ENCODE data around the gene SMYD2. TPM values are rescaled to one million over a fixed set of nuclear protein-coding genes. Genes with fewer than 3 reads are reported as not detected.
A peak's percentile ranks its signal among the peaks of the same experiment; 100 is the strongest.

SMYD2 gene
- total and polyA plus RNA-seq, 2 donors = 39.9 to 45.0 TPM

DNA sequence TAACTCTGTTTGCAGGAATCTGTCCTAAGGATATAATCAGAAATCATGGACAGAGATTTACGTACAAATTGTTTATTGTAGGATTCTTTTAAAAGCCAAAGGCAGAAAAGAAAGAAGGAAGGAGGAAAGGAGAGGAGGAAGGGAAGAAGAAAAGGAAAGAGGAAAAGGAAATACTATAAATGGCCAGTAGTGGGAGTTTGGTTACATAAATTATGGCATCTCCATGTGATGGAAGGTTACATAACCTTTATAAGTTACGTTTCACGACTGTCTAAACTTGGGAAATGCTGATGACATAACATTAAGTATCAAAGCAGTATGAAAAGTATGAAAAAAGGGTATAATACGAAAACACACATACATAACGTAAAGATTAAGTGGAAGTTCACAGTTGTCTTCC lies 39.0 kb downstream of the SMYD2 start:
- no peaks in the 10 kb centered on the region for H3K9me3 ChIP-seq (ENCODE audit: control insufficient read depth in 2 of 2, insufficient read depth in 1 of 2, low read length in 1 of 2)
- peaks cover 14 to 15% of the 10 kb centered on the region in 2 donors for H3K36me3 ChIP-seq (ENCODE audit: control insufficient read depth in 2 of 2, insufficient read depth in 2 of 2, low read length in 1 of 2)
- H3K27ac ChIP-seq (ENCODE audit: low read depth in 1 of 2, low read length in 1 of 2) = no peak overlapping the region
- no peak overlapping the region for H3K4me3 ChIP-seq (ENCODE audit: low read length in 2 of 2)
- H3K27me3 ChIP-seq (ENCODE audit: control insufficient read depth in 2 of 2, insufficient read depth in 1 of 2, low read length in 1 of 2) = no peaks in the 10 kb centered on the region
- DNase-seq (ENCODE audit: low read depth in 6 of 9, low spot score in 9 of 9) = no peak
- WGBS = 96% methylated on average over 5 of the region's 5 CpGs
- H3K4me1 ChIP-seq (ENCODE audit: control insufficient read depth in 2 of 2, insufficient read depth in 2 of 2, low read length in 2 of 2) = no peaks in the 10 kb centered on the region

DNA sequence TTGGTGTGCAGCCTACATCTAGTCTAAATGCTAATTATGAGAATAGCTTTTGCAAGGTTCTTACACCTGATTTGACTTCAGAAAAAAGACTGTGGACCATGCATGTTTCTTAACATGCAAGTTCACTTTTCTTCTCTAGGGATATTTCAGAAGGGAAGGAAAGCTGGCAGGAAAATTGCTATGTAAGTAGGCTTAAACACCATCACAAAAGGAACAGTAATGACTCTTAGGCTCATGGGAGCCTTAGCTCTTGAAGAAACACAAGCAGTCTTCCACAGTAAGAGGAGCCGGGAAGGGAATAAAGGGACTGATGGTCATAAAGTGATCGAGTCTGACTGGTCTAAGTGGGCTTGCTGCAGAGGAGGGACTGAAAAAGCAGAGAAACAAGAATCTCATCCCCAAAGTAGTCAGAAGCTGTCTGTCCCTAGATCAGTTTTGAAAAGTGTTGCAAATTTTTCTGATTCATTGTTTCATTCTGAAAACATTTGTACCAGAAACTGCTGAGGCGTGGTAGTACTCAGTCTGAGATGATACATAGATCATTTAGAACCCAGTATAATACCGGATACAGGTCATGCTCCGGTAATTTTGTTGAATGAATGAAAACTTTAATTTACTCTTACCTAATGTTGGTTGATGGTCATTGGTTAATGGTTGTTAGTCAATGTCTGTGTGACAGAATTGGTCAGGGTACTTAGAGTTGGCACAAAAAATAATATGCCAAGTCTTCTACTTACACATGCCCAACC lies 40.9 kb downstream of the SMYD2 start:
- Histone ChIP-seq H3K27ac (ENCODE audit: low read depth in 1 of 2, low read length in 1 of 2) (no peak overlapping the region), H3K27me3 (ENCODE audit: control insufficient read depth in 2 of 2, insufficient read depth in 1 of 2, low read length in 1 of 2) (no peaks in the 10 kb centered on the region), H3K4me1 (ENCODE audit: control insufficient read depth in 2 of 2, insufficient read depth in 2 of 2, low read length in 2 of 2) (no peaks in the 10 kb centered on the region), H3K9me3 (ENCODE audit: control insufficient read depth in 2 of 2, insufficient read depth in 1 of 2, low read length in 1 of 2) (no peaks in the 10 kb centered on the region), H3K4me3 (ENCODE audit: low read length in 2 of 2) (no peak overlapping the region), H3K36me3 (ENCODE audit: control insufficient read depth in 2 of 2, insufficient read depth in 2 of 2, low read length in 1 of 2) (peaks cover 9 to 15% of the 10 kb centered on the region in 2 donors)
- no peak for DNase-seq (ENCODE audit: low read depth in 6 of 9, low spot score in 9 of 9)
- WGBS = 94% methylated on average over 5 of the region's 5 CpGs

DNA sequence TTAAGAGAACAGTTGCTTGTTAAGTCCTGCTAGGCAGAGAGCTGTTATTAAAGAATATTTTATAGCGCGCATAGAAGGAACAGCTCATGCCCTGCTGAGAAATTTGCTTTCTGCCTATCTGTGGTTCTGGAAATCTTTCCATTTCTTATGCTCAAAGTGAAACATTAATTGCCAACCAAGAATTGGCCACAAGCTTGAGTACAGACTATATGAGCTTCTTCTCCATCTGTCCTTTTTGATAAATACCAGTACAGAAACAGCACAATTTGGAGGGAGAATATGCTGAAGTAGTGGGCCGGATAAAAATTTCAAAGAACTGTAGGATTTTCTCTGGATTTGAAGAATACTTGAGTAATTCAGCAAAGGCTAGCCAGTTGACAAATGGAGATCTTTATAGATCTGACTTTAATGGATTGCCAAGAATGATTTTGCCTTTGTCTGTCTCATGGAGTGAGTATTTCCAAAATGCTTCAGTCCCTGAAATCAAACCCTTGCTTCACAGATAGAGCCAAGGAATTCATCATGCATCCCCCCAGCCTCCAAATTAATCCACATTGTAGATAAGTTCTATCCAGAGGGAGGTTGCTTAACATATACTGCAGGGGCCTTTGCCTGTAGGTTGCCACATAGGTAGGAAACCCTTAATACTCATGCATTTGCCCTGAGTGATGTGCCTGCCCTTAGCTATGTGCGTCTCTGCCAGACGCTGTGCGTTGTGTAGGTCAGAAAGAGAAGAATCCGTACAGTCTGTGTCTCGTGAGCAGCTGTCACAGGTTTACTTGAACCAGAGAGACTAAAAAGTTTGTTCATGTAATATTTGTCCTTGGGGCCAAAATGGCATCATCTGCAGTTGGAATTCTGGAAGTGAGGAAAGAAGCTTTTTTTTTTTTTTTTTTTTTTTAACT lies 44.2 kb downstream of the SMYD2 start:
- H3K36me3 ChIP-seq (ENCODE audit: control insufficient read depth in 2 of 2, insufficient read depth in 2 of 2, low read length in 1 of 2) = peaks cover 0 to 5% of the 10 kb centered on the region in 2 donors
- H3K4me3 ChIP-seq (ENCODE audit: low read length in 2 of 2) = no peak overlapping the region
- no peak overlapping the region for H3K27ac ChIP-seq (ENCODE audit: low read depth in 1 of 2, low read length in 1 of 2)
- H3K4me1 ChIP-seq (ENCODE audit: control insufficient read depth in 2 of 2, insufficient read depth in 2 of 2, low read length in 2 of 2) = no peaks in the 10 kb centered on the region
- no peaks in the 10 kb centered on the region for H3K27me3 ChIP-seq (ENCODE audit: control insufficient read depth in 2 of 2, insufficient read depth in 1 of 2, low read length in 1 of 2)
- WGBS = 98% methylated on average over 8 of the region's 8 CpGs
- no peak for DNase-seq (ENCODE audit: low read depth in 6 of 9, low spot score in 9 of 9)
- no peaks in the 10 kb centered on the region for H3K9me3 ChIP-seq (ENCODE audit: control insufficient read depth in 2 of 2, insufficient read depth in 1 of 2, low read length in 1 of 2)

DNA sequence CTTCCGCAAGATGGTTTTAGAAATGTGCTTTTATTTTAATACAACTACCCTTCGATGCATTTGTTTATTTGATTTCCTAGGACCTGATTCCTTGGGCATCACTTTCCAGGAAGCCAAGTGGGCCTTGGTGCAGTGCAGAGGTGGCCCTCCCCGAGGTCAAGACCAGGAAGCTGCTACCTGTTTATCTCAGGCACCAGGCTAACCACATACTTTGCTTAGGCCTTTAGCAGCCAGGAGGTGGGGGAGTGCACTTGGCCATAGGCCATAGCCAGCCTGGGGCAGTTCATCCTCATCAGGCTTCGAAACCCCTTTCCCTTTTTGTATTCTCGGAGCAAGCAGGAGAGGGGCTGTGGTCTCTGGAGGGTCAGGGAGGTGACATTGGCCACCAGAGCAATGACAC lies 45.4 kb downstream of the SMYD2 start:
- DNase-seq (ENCODE audit: low read depth in 6 of 9, low spot score in 9 of 9) = no peak
- H3K9me3 ChIP-seq (ENCODE audit: control insufficient read depth in 2 of 2, insufficient read depth in 1 of 2, low read length in 1 of 2) = no peaks in the 10 kb centered on the region
- H3K36me3 ChIP-seq (ENCODE audit: control insufficient read depth in 2 of 2, insufficient read depth in 2 of 2, low read length in 1 of 2) = peaks cover 0 to 9% of the 10 kb centered on the region in 2 donors
- WGBS = 71% methylated on average over 5 of the region's 5 CpGs
- no peaks in the 10 kb centered on the region for H3K4me1 ChIP-seq (ENCODE audit: control insufficient read depth in 2 of 2, insufficient read depth in 2 of 2, low read length in 2 of 2)
- no peak overlapping the region for H3K27ac ChIP-seq (ENCODE audit: low read depth in 1 of 2, low read length in 1 of 2)
- no peak overlapping the region for H3K4me3 ChIP-seq (ENCODE audit: low read length in 2 of 2)
- no peaks in the 10 kb centered on the region for H3K27me3 ChIP-seq (ENCODE audit: control insufficient read depth in 2 of 2, insufficient read depth in 1 of 2, low read length in 1 of 2)

DNA sequence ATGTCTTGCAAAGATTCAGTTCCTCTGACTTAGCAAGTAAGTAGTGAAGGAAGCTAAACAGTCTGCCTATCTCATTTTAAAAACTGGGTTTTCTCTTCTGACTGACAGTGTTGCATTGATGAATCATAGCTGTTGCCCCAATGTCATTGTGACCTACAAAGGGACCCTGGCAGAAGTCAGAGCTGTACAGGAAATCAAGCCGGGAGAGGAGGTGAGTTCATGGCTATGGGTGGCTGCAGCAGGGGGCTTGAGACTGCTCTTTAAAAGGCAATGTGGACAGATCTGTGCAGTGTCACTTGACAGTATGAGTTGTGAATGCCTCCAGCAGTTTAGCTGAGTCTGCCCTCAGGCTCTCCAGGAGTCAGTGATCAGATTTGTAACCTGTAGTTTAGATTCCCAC lies 46.6 kb downstream of the SMYD2 start:
- no peak for DNase-seq (ENCODE audit: low read depth in 6 of 9, low spot score in 9 of 9)
- WGBS = 51% methylated on average over 1 of the region's 1 CpG
- no peaks in the 10 kb centered on the region for H3K9me3 ChIP-seq (ENCODE audit: control insufficient read depth in 2 of 2, insufficient read depth in 1 of 2, low read length in 1 of 2)
- H3K27me3 ChIP-seq (ENCODE audit: control insufficient read depth in 2 of 2, insufficient read depth in 1 of 2, low read length in 1 of 2) = no peaks in the 10 kb centered on the region
- H3K27ac ChIP-seq (ENCODE audit: low read depth in 1 of 2, low read length in 1 of 2) = no peak overlapping the region
- H3K36me3 ChIP-seq (ENCODE audit: control insufficient read depth in 2 of 2, insufficient read depth in 2 of 2, low read length in 1 of 2) = peaks cover 0 to 9% of the 10 kb centered on the region in 2 donors
- no peak overlapping the region for H3K4me3 ChIP-seq (ENCODE audit: low read length in 2 of 2)
- H3K4me1 ChIP-seq (ENCODE audit: control insufficient read depth in 2 of 2, insufficient read depth in 2 of 2, low read length in 2 of 2) = no peaks in the 10 kb centered on the region

DNA sequence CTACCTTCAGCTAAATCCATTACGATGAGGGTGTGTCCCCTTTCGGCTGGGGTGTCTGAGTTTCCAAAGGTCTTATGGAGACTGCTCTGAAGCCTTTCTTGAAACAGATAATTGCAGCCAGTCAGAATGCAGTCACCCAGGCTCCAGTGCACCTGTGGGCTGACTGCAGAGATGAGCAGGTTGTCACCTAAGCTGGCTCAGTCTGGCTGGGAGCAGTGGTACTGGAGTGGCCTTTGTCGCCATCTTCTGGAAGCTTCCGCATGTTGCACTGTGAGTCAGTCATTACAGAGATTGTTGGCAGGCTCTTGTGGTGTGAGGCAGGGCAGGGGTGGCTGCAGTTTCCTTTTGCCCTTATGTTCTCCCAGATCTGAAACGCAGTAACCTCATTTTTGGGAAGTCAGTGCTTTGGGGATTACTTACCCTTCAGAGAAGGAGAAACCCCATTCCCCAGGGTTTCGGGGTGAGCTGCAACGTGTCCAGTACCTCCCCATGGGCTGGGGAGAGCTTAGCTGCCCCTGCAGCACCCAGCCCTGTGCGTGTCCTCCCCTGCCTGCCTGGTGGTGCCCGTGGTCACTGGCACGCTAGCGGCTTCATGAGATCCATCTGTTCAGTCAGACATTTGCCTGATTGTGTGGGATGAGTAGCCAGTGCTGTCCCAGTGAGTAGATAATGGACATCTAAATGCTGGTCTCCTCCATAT lies 48.0 kb downstream of the SMYD2 start:
- no peaks in the 10 kb centered on the region for H3K4me1 ChIP-seq (ENCODE audit: control insufficient read depth in 2 of 2, insufficient read depth in 2 of 2, low read length in 2 of 2)
- no peaks in the 10 kb centered on the region for H3K9me3 ChIP-seq (ENCODE audit: control insufficient read depth in 2 of 2, insufficient read depth in 1 of 2, low read length in 1 of 2)
- H3K36me3 ChIP-seq (ENCODE audit: control insufficient read depth in 2 of 2, insufficient read depth in 2 of 2, low read length in 1 of 2) = peaks cover 0 to 10% of the 10 kb centered on the region in 2 donors
- WGBS = 72% methylated on average over 11 of the region's 11 CpGs
- peak; percentile 57 to 89 (median 77) for DNase-seq (ENCODE audit: low read depth in 6 of 9, low spot score in 9 of 9)
- no peak overlapping the region for H3K27ac ChIP-seq (ENCODE audit: low read depth in 1 of 2, low read length in 1 of 2)
- no peak overlapping the region for H3K4me3 ChIP-seq (ENCODE audit: low read length in 2 of 2)
- no peaks in the 10 kb centered on the region for H3K27me3 ChIP-seq (ENCODE audit: control insufficient read depth in 2 of 2, insufficient read depth in 1 of 2, low read length in 1 of 2)

DNA sequence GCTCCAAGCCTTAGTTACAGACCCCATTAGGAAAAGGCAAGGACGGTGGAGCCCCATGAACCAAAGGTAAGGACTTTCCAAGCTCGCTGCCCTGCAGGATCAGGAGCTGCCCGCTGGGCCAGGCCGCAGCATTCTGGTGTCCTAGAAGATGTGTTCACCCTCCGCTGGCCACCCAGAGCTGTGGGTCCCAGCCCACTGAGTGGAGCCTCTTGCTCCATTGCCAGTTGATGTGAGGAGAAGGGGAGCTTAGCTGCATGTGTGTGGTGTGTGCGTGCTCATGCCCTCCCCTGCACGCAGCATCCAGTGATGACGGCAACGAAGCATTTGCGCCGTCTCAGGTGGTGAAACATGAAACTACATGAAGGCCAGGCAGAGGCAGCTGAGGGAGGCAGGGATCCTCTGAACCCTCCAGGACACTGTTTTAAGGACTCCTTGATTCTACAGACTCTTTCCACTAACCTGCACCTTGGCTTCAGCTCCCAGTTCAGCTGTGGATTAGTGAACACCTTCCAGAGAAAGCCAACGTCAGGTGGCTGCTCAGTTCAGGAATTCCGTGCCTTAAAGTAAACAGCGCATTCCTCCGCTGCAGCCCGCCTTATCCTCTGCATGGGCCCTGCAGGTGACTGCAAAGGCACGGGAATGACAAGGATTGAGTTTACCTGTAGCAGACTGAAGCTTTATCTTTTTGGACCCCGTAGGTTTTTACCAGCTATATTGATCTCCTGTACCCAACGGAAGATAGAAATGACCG lies 48.7 kb downstream of the SMYD2 start:
- no peaks in the 10 kb centered on the region for H3K4me1 ChIP-seq (ENCODE audit: control insufficient read depth in 2 of 2, insufficient read depth in 2 of 2, low read length in 2 of 2)
- H3K27ac ChIP-seq (ENCODE audit: low read depth in 1 of 2, low read length in 1 of 2) = no peak overlapping the region
- 95% methylated on average over 20 of the region's 20 CpGs for WGBS
- H3K9me3 ChIP-seq (ENCODE audit: control insufficient read depth in 2 of 2, insufficient read depth in 1 of 2, low read length in 1 of 2) = no peaks in the 10 kb centered on the region
- no peak for DNase-seq (ENCODE audit: low read depth in 6 of 9, low spot score in 9 of 9)
- no peaks in the 10 kb centered on the region for H3K27me3 ChIP-seq (ENCODE audit: control insufficient read depth in 2 of 2, insufficient read depth in 1 of 2, low read length in 1 of 2)
- peaks cover 0 to 18% of the 10 kb centered on the region in 2 donors for H3K36me3 ChIP-seq (ENCODE audit: control insufficient read depth in 2 of 2, insufficient read depth in 2 of 2, low read length in 1 of 2)
- H3K4me3 ChIP-seq (ENCODE audit: low read length in 2 of 2) = no peak overlapping the region

DNA sequence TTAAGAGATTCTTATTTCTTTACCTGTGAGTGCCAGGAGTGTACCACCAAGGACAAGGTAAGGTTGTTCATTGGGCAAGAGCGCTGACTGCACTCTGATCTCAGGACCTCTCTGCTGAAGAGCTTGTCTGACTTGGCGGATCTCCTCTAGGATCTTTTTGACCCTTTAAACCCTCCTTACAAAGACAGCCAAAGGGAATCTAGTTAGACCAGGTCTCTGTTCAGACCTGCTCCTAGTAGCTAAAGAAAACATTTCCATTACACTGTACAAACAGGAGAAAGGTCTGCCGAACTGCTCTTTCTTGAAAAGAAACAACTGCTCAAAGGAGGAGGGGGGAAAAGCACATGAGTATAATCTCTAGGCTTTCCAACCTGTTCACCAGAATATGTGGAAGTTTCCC lies 49.3 kb downstream of the SMYD2 start:
- Histone ChIP-seq H3K9me3 (ENCODE audit: control insufficient read depth in 2 of 2, insufficient read depth in 1 of 2, low read length in 1 of 2) (no peaks in the 10 kb centered on the region), H3K4me1 (ENCODE audit: control insufficient read depth in 2 of 2, insufficient read depth in 2 of 2, low read length in 2 of 2) (no peaks in the 10 kb centered on the region), H3K27me3 (ENCODE audit: control insufficient read depth in 2 of 2, insufficient read depth in 1 of 2, low read length in 1 of 2) (no peaks in the 10 kb centered on the region), H3K4me3 (ENCODE audit: low read length in 2 of 2) (no peak overlapping the region), H3K27ac (ENCODE audit: low read depth in 1 of 2, low read length in 1 of 2) (no peak overlapping the region), H3K36me3 (ENCODE audit: control insufficient read depth in 2 of 2, insufficient read depth in 2 of 2, low read length in 1 of 2) (peaks cover 0 to 22% of the 10 kb centered on the region in 2 donors)
- 93% methylated on average over 3 of the region's 3 CpGs for WGBS
- DNase-seq (ENCODE audit: low read depth in 6 of 9, low spot score in 9 of 9) = no peak
